ENCODE measurements around the gene MYOF. TPM values are rescaled to one million over a fixed set of nuclear protein-coding genes. Genes with fewer than 3 reads are reported as not detected.

Gene MYOF
- total and polyA plus RNA-seq, 2 of the 8 experiments (the other 6 are each of a cell fraction or from before 2014, with no cell fraction given) = 0.98 to 2.3 TPM

DNA sequence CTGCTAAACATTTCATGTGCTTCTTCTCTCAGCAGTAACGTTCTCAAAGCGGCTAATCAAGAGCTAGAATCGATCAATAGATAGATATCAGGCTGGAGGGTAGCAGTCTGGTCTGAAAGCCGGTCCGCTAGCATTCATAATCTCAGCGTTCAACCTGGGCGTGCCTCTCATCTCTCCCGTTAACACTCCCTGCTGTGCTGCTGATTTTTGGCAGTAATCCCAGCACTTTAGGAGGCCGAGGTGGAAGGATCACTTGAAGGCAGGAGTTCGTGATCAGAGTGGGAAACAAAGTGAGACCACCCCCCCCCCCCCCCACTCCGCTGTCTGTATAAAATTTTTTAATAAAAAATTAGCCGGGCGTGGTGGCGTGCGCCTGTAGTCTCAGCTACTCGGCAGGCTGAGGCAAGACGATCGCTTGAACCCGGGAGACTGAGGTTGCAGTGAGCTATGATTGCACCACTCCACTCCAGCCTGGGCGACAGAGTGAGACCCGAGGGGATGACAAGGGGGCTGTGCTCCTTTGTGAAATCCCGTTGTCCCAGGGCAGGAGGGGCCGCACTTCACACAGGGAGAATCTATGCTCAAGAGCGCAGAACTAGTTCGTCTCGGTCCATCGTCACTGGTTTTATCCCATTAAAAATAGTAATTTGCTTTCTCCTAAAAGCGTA is 13.7 kb upstream of the MYOF start (continued):
- TF ChIP-seq RBBP5 (IDR thresholded peaks at IDR 0.05; ENCODE audit: borderline replicate concordance, low read depth, low read length) = 0 out of 2 replicates have a peak, but pooled peaks have one; percentile 2
